ENCODE results near the gene RYK.
"Not testable (repeated sequence)": the region's sequence is repeated elsewhere in the genome, so short reads cannot be mapped to it uniquely, and the experiment has no call there.

RYK gene

DNA sequence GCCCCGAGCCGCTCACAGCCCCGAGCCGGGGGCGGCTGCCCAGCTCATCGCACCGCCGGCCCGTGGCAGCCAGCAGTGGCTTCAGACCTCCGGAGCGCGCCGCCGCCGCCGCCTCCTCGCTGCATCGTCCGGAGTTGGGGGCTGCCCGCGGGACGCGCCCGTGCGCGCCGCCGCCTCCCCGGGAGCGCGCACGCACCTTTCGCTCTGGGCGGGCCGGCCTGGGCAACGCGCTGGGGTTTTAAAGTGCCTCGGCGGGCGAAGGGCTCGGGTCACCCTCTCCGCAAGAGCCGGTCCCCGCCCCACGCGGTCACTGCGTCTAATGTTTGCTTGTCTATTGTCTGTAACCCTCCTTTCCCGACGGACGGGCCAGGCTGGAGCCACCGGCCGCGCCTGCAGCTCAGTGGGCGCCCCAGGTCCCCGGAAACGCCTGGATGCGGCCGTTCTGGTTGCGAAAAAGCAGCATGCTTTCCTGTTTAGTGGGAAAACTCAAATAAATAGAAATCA lies at the start of gene RYK:
RYK (minus strand) TSS at position 143 of the 504 bp plus-strand sequence. CDS start 205 bp downstream, outside the sequence.
- DNase-seq: peak; percentile 94

DNA sequence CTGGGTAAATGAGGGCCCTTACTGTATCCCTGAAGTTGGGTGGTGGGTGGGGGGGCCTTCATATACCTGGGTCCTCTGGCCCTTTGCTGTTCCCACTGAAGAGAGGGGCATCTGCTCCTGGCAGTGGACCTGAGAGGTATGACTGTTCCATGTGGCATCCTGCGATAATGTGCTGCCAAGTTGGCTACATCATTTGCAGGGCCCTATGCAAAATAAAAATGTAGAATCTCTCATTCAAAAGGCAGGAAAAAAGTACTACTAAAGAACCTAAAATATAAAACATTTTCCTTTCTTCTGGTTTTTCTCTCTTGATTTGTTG lies 49.2 kb upstream of the RYK start:
- no peak for DNase-seq

DNA sequence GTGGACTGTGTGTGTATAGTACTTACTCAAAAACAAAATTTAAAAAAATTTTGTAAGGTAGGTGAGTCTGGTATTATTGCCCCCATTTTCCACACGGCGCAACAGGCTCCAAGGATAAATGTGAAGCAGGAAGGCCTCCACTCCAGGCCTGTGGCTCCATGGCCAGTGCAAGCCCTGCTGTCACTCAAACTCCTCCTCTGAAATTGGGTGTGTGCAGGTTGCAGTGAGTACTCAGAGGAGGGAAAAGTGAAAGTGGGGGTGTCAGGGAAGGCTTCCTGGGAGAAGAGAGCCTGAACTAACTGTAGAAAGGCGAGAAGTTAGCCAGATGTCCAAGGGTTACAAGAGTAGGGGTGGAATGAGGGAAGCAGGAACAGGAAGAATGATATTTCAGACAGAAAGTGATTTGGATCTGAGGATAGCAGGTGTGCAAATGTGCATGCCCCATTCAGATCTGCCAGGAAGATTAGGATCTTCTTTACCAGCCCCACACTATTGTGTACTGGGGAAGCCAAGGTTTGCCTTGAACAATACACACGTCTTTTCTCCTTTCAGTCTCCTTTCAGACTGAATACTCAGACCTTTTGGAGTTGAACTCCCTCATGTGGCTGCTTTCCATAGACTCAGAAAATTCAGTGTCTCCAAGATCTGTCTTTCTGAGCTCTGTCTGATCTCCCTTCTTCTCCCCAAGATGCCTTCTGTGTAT lies 48.7 kb upstream of the RYK start:
- DNase-seq: peak; percentile 30

DNA sequence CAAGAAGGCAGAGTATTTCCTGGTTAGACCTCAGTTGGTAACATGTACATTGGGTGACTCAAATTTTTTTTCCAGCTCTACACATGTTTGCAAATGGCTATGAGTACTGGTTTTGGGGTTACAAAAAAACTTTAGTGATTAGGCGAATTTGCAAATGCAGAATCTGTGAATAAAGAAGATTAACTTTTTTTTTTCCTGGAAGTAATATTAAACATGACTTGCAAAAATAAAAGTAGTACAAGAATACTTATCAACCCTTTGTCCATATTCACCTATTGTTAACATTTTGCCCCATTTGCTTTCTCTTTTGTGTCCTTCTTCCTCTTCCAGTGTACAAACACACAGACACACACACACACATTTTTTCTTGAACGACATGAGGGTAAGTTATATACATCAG lies 47.6 kb upstream of the RYK start:
- DNase-seq: no peak

DNA sequence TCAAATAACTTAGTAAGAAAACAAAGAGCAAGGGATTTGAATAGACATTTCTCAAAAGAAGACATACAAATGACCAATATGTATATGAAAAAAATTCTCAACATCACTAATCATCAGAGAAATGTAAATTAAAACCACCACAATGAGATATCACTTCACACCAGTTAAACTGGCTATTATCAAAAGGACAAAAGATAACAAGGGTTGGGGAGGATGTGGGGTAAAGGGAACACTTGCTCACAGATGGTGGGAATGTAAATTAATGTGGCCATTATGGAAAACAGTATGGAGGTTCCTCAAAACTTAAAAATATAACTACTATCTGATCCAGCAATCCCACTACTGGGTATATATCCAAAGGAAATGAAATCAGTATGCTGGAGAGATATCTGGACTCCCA lies 46.0 kb upstream of the RYK start:
- DNase-seq: no peak

DNA sequence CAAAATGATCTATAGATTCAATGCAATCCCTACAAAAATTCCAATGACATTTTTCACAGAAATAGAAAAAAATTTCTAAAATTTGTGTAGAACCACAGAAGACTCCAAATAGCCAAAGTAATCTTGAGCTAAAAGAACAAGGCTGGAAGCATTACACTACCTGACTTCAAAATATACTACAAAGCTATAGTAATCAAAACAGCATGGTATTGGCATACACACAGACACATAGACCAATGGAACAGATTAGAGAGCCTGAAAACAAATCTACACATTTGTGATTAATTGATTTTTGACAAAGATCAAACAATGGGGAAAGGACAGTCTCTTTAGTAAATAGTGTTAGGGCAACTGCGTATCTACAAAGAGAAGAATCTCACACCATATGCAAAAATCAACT lies 45.3 kb upstream of the RYK start:
- DNase-seq: no peak

DNA sequence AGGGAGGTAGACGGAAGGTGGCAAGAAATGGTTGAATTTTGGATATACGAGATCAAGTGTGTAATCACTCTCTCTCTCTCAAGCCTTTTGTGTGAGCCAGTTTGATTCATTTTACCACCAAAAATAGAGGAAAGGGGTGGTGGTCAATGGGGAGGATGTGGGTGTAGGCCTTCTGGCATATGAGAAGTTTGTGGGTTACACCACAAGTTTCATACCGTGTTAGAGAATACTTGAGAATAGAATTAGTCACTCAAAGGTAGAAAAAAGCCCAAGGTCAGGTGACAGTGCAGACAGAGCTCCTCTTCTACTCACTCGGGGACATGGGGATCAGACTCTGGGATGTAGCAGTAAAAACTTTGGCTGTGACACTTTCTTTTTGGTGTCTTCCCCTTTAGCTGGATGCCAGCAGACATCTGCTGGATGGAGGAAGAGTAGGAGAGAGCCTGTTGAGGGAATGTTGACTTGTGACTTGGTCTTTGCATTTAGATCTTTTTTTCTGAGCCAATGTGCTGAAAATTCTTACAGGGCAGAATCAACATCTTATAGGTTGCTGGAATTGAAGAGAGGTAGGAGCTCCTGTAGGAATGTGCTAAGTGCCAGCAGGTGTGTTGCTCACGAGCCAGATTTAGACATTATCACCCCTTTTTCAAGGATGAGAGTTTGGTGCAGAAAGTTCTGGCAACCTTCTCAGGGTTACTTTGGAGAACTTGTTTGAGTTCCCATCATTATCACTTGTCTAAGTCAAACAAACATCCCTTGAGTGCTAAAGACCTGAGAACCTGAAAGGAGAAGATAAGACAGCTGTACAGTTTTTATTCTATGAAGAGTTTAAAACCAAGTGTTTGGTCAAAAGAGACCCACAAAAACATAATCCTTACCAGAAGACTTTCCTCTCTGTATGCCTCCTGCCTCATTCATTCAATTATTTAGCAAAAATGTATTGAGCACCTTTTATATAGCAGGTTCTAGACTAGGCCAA lies 43.9 kb upstream of the RYK start:
- DNase-seq: no peak

DNA sequence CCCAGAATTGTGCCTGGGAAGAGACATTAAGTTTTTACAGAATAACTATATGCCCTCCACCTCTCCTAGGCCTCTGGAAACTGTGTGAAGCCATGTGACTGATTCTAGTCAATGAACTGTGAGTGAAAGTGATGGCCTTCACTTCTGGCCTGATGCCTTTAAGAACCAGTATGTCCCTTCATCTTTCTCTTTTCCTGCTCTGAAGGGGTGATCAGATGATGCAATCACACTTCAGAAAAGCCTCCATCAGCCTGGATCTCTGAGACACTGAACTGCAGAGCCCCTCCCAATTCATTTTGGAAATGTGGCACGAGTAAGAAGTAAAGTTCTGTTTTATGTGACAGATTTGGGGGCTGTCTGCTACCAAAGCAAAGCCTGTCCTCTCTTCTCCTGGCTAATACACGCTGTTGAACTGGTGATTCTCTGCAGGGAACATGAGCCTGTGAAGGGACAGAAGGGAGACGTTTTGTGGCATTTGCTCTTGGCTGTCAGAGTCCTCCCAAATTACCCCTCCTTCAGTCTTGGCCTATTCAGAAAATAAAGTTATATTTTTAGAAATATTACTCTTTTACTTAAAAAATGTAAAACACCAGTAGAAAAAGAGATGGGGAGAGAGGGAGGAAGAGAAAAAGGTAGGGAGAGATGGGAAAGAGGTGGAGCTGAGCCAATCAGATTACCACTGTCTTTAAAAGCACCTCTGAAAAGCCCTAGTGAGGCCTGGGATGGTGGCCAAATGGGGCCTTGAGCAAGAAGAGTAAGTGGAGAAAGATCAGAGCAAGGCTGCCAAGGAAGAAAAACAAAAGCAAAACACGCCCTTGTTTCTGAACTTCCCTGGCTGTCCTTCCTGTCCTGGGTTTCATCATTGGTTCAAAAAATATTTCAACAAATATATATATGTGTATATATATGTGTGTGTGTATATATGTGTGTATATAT lies 40.9 kb upstream of the RYK start:
- DNase-seq: no peak

DNA sequence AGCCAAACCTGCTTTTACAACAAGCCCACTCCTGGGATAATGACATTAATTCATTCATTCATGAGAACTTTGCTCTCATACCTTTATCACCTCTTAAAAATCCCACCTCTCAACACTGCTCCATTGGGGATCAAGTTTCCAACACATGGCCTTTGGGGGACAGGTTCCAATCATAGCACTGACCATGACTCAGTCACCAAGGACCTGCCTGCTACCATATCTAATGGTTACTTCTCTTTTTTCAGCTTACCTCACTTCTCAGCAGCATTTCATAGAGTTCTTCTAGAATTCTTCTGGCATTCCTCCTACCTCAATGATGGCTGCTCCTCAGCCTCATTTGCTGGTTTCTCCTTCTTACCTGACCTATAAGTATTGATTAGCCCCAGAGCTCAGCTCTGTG lies 36.9 kb upstream of the RYK start:
- DNase-seq: no peak

DNA sequence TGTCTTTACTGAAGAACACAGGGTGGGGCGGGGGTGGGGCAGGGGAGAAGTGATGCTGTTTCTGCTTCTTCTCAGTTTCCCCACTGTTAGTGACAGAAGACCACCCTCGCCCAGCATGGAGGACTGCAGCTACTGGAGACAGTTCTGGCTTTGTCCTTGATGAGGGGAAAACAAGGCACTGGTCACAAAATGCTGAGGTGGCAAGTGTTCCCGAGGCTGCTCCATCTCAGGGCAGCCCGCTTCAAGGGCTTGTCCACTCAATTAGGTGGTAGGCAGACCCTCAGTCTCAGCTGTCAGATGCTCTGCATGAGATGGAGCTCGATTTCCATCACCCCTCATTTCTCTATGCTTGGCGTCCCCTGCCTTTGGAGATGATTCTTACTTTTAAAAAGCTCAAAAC lies 33.8 kb upstream of the RYK start:
- no peak for DNase-seq

DNA sequence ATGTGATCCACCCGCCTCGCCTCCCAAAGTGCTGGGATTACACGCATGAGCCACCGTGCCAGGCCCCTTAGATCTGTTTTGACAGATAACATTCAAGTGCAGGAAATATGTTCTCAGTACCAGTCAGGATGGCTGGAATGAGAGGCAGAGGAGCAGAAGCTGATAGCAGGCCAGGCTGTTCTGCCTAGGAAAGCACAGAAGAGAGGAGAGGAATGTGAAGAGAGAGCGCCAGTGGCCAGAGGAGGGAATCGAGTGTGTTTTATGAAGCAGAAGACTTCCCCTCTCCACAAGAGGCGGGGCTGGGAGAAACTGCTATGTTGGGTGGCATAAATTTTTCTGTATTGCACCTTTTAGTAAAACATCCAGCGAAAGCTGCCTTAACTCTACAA lies 32.0 kb upstream of the RYK start:
- DNase-seq: no peak

DNA sequence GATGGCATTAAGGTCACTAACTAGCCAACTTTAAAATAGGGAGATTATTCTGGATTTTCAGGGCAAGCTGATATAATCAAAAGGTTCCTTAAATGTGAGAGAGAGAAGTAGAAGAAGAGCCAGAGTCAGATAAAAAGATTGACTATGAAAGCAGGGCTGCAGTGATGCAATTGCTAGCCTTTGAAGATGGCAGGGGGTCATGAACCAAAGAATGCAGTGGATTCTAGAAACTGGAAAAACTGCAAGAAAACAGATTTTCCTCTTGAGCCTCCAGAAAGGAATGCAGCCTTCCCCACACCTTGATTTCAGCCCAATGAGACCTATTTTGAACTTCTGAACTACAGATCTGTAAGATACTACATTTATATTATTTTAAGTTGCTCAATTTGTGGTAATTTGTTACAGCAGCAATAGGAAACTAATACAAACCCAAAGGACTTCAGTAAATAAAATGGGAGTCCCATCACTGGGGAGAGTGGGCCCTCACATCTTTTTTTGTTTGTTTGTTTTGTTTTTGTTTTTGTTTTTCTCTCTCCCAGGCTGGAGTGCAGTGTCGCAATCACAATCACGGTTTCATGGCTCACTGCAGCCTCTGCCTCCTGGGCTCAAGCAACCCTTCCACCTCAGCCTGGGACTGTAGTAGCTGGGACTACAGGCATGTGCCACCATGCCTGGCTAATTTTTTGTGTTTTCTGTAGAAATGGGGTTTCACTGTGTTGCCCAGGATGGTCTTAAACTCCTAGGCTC lies 31.4 kb upstream of the RYK start:
- no peak for DNase-seq

DNA sequence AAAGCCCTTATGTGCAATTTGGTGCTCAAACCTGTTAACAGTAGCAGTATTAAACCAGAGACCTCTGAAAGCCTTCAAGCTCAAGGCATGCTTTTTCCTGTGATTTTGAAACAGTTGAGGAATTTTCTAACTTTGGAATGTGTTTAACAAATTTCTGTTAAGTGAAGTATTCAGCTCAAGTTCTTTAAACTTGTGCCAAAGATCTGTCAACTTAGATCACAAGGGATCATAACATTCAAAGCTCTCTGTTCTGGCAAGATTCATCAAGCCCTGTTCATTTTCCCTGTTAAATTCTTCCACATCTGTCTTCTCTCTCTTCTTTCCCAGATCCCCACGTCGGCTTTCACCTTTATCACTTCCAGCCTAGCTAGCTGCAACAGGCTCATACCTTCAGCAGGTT lies 28.8 kb upstream of the RYK start:
- DNase-seq: no peak

DNA sequence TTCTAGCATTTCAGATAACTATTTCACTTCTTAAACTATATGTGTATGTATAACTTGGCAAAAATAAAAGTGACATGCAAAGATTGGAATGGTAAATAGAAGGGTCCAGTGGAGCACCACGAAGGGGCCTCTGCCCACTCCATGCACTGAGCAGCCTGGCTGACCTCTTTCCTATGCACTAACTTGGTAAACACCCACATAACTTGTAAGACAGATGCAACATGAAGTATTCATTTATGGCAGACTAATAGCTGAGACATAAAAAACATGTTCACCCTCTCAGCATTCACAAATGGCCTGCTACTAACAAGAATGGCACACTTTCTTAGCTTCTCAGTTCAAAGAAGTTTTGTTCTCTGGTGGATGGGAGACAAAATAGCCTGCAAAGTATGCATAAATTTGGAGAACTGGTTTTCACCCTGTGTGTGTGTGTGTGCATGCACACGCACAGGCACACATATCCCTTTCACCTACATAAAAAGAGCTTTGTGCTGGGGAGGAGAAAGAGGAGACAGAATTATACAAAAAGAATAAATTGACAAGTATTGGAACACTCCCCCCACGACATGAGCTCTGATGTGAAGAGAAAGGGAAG lies 26.5 kb upstream of the RYK start:
- no peak for DNase-seq

DNA sequence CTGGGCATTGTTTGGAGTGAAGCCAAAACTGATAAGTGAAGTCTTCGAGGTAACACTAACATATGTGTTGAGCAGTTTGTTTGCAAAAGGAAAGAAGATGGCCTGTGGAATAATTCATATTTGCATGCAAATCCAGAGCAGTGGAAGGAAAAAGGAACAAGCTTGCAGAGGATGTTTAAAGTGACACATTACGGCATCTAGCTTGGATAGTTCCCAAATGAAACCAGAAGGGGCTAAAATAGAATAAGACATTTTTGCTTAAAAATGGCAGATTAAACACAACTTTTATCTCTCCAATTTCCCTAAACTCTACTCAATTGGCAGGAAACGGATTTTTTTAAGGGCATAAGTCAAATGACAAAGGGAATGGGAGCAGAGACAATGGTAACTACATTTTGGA lies 25.4 kb upstream of the RYK start:
- no peak for DNase-seq

DNA sequence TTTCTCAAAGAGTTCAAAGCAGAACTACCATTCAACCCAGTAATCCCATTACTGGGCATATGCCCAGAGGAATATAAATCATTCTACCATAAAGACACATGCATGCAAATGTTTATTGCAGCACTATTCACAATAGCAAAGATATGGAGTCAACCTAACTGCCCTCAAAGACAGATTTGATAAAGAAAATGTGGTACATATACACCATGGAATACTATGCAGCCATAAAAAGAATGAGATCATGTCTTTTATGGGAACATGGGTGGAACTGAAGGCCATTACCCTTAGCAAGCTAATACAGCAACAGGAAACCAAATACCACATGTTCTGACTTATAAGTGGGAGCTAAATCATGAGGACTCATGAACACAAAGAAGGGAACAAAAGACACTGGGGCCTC lies 24.5 kb upstream of the RYK start:
- DNase-seq: not testable (repeated sequence)

DNA sequence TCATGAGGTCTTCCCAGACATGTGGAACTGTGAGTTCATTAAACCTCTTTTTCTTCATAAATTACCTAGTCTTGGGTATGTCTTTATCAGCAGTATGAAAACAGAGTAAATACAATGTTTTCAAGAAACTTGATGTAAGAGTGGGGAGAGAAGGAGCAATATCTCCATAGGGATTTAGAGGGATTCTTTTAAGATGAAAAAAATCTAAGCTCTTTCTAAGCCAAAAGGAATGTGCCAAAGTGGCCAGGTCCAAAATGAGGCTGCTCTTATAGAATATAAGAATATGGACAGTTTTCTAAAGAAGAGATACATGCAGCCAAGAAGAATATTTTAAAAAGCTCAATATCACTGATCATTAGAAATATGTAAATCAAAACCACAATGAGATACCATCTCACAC lies 23.9 kb upstream of the RYK start:
- no peak for DNase-seq

DNA sequence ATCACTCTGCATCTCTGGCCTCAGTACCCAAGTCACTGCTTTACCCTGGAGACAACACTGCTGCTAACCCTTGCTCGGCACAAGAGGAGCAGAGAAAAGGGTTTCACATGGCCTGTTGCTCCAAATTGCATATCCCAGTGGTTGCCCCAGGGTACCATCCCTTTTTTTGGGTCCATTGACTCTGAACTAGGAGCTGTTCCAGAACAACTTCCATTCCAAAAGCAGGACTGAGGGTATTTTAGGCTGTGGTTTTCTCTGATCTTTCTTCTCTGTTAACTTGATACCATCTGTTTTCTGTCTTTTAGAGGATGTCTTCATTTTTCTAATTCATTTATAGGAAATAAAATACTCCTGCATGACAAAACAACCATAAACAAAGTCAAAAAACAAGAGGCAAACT lies 17.3 kb upstream of the RYK start:
- DNase-seq: no peak

DNA sequence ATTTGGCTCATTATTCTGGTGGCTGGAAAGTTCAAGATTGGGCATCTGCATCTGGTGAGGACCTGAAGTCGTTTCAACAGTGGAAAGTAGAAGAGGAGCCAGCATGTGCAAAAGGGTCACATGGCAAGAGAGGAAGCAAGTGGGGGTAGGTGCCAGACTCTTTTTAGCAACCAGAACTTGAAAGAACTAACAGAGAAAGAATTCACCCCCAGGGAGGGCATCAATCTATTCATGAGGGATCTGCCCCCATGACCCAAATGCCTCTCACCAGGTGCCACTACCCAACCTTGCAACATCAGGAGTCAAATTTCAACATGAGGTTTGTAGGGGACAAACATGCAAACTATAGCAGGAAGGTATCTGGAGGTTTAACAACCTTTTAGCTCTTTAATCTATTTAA lies 10.3 kb upstream of the RYK start:
- no peak for DNase-seq

DNA sequence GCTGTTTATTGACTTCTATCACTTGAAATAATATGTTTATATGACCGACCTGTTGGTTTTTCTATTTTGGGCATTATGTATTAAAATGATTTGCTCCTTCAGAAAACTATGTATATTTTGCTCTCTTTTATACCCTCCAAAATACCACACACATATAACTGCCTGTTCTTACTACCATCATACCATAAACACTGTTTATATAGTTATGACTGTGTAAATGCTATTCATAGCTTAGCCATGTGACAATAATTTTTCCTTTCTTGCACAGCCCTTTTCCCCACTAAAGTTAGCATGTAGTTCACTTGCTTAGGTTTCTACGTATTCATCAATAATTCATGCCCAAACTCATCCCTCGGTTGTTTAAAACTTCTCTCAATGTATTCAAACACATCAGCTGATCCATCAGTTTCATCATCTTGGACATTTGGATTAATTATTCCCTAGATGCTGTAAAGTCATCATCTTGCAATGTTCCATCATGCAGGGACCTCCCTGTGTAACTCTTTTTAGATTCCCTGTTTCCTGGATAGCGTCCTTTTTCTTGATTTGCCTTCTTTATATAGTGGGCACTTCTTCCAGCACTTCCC lies 8.2 kb upstream of the RYK start:
- no peak for DNase-seq

DNA sequence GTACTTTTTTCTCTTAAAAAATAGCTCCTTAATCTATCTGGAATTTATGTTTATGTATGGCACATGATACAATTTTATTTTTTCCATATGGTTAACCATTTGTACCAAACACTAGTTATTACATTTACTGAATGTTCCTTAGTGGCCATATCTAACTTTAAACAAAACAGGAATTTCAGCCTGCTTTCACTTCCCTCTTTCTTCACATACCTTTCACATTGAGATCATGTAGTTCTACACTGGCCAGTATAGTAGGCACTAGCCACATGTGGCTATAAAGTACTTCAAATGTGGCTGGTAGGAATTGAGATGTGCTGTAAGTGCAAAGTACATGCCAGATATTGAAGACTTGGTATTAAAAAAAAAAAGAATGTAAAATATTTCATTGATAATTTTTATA lies 4.7 kb upstream of the RYK start:
- no peak for DNase-seq
